DOHH2 (cell line): Measurements from ENCODE around the gene SUMO4.

Source experiments
- H3F3A ChIP-seq: fragments of 200-600 bp; sonication (generic), shearing (Covaris generic); 2 replicates; pipeline ENCODE4 v1.6.0; 2016; ENCODE audit warnings: antibody characterized with exemption, mild to moderate bottlenecking; ENCODE audit not compliant: control insufficient read depth, insufficient read depth
- H3K27ac ChIP-seq: fragments of 200-600 bp; sonication (generic); 2 replicates; pipeline ENCODE4 v1.5.1; 2014; ENCODE audit warnings: low read depth, mild to moderate bottlenecking, low read length, moderate library complexity
- H3K27me3 ChIP-seq: fragments of 200-600 bp; sonication (generic); 2 replicates; pipeline ENCODE4 v1.6.1; 2014; ENCODE audit warnings: mild to moderate bottlenecking, low read length, mixed read lengths; ENCODE audit not compliant: control insufficient read depth
- H3K36me3 ChIP-seq: fragments of 200-600 bp; sonication (generic); 2 replicates; pipeline ENCODE4 v1.6.1; 2014; ENCODE audit warnings: mild to moderate bottlenecking, low read length, moderate library complexity, mixed read lengths; ENCODE audit not compliant: control insufficient read depth
- H3K4me1 ChIP-seq: fragments of 200-600 bp; sonication (generic); 2 replicates; pipeline ENCODE4 v1.6.1; 2014; ENCODE audit warnings: mild to moderate bottlenecking, low read length, mixed read lengths; ENCODE audit not compliant: control insufficient read depth
- H3K4me2 ChIP-seq: fragments of 200-600 bp; sonication (generic); 2 replicates; pipeline ENCODE4 v1.6.0; 2014; ENCODE audit warnings: mild to moderate bottlenecking, low read length, moderate library complexity
- H3K4me3 ChIP-seq: fragments of 200-600 bp; sonication (generic); 2 replicates; pipeline ENCODE4 v1.5.1; 2014; ENCODE audit warnings: mild to moderate bottlenecking, low read length, mixed read lengths
- H3K79me2 ChIP-seq: fragments of 200-600 bp; sonication (generic); 2 replicates; pipeline ENCODE4 v1.6.1; 2014; ENCODE audit warnings: mild to moderate bottlenecking, low read length, mixed read lengths; ENCODE audit not compliant: control insufficient read depth
- H3K9me2 ChIP-seq: fragments of 200-600 bp; sonication (generic); replicated peaks from 2 replicates; pipeline ENCODE4 v1.6.1; 2014; ENCODE audit warnings: mild to moderate bottlenecking, low read length, mixed read lengths; ENCODE audit not compliant: control insufficient read depth
- H3K9me3 ChIP-seq: fragments of 200-600 bp; sonication (generic); 2 replicates; pipeline ENCODE4 v1.6.1; 2014; ENCODE audit warnings: antibody characterized with exemption, low read length, mixed read lengths; ENCODE audit not compliant: control insufficient read depth, insufficient read depth
- H4K20me1 ChIP-seq: fragments of 200-600 bp; sonication (generic); 2 replicates; pipeline ENCODE4 v1.6.0; 2014; ENCODE audit warnings: low read depth, mild to moderate bottlenecking, antibody characterized with exemption, low read length, moderate library complexity; ENCODE audit not compliant: control insufficient read depth, insufficient read depth
- EZH2phosphoT487 ChIP-seq: fragments of 200-600 bp; sonication (generic); IDR thresholded peaks from 2 replicates; pipeline ENCODE4 v1.6.1; 2017; ENCODE audit warnings: borderline replicate concordance, mild to moderate bottlenecking, antibody characterized with exemption, low read length, moderate library complexity, mixed read lengths
- TF ChIP-seq, protein P1 (sequence below): fragments of 200-600 bp; sonication (generic); IDR thresholded peaks from one replicate; pipeline ENCODE4 v1.5.1; 2014; ENCODE audit warnings: antibody characterized with exemption, mild to moderate bottlenecking, low read depth, low read length; ENCODE audit not compliant: poor library complexity, severe bottlenecking

Gene SUMO4

DNA sequence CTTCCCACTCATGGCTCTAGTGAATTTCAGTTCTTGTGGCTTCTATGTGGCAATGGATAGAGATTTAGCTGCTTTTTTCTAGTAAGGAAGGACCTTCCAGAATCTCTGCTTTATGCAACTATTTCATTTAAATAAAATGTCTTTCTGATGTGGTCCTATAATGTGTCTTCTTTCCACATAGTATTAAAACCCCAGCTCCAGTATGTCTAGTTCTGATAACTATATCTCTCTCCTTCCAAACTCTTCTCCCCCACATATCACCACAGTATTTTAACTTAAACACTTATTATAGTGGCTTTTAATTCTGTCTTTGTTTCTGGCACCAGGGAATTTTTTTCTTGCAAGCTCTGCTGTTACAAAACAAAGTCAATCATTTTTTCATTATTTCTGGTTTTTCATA, 40.6 kb upstream of the SUMO4 start:
- no peaks in the 10 kb centered on the region for H3K9me2 ChIP-seq
- no peaks in the 10 kb centered on the region for H3K27me3 ChIP-seq
- no peaks in the 10 kb centered on the region for H3F3A ChIP-seq
- no peak overlapping the region for H3K4me2 ChIP-seq
- TF ChIP-seq EZH2phosphoT487: no peak
- TF ChIP-seq, protein P1, sequence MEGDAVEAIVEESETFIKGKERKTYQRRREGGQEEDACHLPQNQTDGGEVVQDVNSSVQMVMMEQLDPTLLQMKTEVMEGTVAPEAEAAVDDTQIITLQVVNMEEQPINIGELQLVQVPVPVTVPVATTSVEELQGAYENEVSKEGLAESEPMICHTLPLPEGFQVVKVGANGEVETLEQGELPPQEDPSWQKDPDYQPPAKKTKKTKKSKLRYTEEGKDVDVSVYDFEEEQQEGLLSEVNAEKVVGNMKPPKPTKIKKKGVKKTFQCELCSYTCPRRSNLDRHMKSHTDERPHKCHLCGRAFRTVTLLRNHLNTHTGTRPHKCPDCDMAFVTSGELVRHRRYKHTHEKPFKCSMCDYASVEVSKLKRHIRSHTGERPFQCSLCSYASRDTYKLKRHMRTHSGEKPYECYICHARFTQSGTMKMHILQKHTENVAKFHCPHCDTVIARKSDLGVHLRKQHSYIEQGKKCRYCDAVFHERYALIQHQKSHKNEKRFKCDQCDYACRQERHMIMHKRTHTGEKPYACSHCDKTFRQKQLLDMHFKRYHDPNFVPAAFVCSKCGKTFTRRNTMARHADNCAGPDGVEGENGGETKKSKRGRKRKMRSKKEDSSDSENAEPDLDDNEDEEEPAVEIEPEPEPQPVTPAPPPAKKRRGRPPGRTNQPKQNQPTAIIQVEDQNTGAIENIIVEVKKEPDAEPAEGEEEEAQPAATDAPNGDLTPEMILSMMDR: no peak
- no peaks in the 10 kb centered on the region for H3K36me3 ChIP-seq
- H3K79me2 ChIP-seq: peaks cover 86% of the 10 kb centered on the region
- no peak overlapping the region for H3K27ac ChIP-seq
- no peaks in the 10 kb centered on the region for H3K9me3 ChIP-seq
- no peaks in the 10 kb centered on the region for H4K20me1 ChIP-seq
- no peaks in the 10 kb centered on the region for H3K4me1 ChIP-seq
- H3K4me3 ChIP-seq: no peak overlapping the region

GRCh38 chr6:149360536-149360935, 39.5 kb upstream of the SUMO4 start:
- Histone ChIP-seq H3K36me3 (no peaks in the 10 kb centered on the region), H3K4me2 (no peak overlapping the region), H4K20me1 (no peaks in the 10 kb centered on the region), H3K4me3 (no peak overlapping the region), H3F3A (no peaks in the 10 kb centered on the region), H3K9me3 (no peaks in the 10 kb centered on the region), H3K79me2 (peaks cover 87% of the 10 kb centered on the region), H3K27ac (no peak overlapping the region), H3K27me3 (no peaks in the 10 kb centered on the region), H3K9me2 (no peaks in the 10 kb centered on the region), H3K4me1 (no peaks in the 10 kb centered on the region)
- TF ChIP-seq, protein P1: no peak
- TF ChIP-seq EZH2phosphoT487: no peak

- Histone ChIP-seq H4K20me1 (no peaks in the 10 kb centered on the region), H3K27ac (no peak overlapping the region), H3K4me1 (peaks cover 7% of the 10 kb centered on the region), H3K27me3 (no peaks in the 10 kb centered on the region), H3K36me3 (no peaks in the 10 kb centered on the region), H3K79me2 (peaks cover 90% of the 10 kb centered on the region), H3K9me3 (no peaks in the 10 kb centered on the region), H3K4me2 (no peak overlapping the region), H3F3A (no peaks in the 10 kb centered on the region), H3K4me3 (no peak overlapping the region), H3K9me2 (no peaks in the 10 kb centered on the region)
- no peak for TF ChIP-seq EZH2phosphoT487
- TF ChIP-seq, protein P1: no peak
These were observed 37.8 kb upstream of the SUMO4 start for GRCh38 chr6:149362289-149362688.

DNA sequence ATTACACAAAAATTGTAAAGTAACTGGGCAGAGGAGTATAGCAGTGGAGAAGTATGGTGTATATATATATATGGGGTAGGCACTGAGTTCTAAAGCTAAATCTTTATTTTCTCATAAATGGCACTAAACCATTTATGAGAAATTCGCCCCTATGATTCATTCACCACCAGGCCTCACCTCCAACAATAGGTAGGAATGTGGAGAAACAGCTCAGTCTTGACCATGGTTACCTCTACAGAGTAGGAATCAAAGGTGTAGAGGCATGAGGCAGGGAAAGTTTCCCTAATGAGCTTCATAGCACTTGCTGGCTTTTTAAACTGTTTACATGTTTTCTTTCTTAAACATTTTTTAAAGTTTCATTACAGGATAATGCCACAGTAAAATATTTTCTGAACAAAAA, 36.9 kb upstream of the SUMO4 start:
- H3K79me2 ChIP-seq: peaks cover 94% of the 10 kb centered on the region
- H4K20me1 ChIP-seq: no peaks in the 10 kb centered on the region
- H3K4me1 ChIP-seq: peaks cover 7% of the 10 kb centered on the region
- TF ChIP-seq, protein P1: no peak
- TF ChIP-seq EZH2phosphoT487: no peak
- no peaks in the 10 kb centered on the region for H3K27me3 ChIP-seq
- no peaks in the 10 kb centered on the region for H3K9me3 ChIP-seq
- H3K4me2 ChIP-seq: no peak overlapping the region
- H3K36me3 ChIP-seq: no peaks in the 10 kb centered on the region
- no peak overlapping the region for H3K4me3 ChIP-seq
- H3K27ac ChIP-seq: no peak overlapping the region
- H3F3A ChIP-seq: no peaks in the 10 kb centered on the region
- no peaks in the 10 kb centered on the region for H3K9me2 ChIP-seq
